Skin epidermis (tissue), 12 donors: ENCODE data around the gene MET.
"Not testable (repeated sequence)": the region's sequence is repeated elsewhere in the genome, so short reads cannot be mapped to it uniquely, and the experiment has no call there.

ENCODE experiments used
- H3K27ac ChIP-seq, 21 experiments: fragments of 200-600 bp; sonication (generic) in 11 of 21; one replicate each; pipeline ENCODE4 v1.5.0; 2020; ENCODE audit warnings: mild to moderate bottlenecking in 3 of 21, inconsistent platforms in 2 of 21, moderate library complexity in 2 of 21
- H3K4me3 ChIP-seq, 7 experiments: fragments of 200-600 bp; sonication (generic) in 2 of 7; one replicate each; pipeline ENCODE4 v1.5.0; 2020; ENCODE audit warnings: inconsistent platforms in 2 of 7, mild to moderate bottlenecking in 2 of 7, moderate library complexity in 1 of 7

The MET gene

DNA sequence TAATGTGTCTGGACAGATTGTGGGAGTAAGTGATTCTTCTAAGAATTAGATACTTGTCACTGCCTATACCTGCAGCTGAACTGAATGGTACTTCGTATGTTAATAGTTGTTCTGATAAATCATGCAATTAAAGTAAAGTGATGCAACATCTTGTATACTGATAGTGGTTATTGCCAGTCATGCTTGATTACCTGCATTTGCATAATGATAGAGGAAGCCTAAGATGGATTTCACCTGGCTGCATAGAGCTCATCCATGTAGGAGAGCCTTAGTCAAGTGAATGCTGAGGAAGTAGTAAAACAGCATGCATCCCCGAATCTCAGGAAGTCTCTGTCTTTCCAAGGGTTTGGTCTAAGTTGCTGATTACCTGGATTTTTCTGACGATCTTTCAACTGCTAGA is 126.2 kb downstream of the MET start:
- peak overlapping the region in 1 of 21 experiments; percentile 17 for H3K27ac ChIP-seq
- no peak overlapping the region for H3K4me3 ChIP-seq

GRCh38 chr7:116799916-116800315 is 127.9 kb downstream of the MET start:
- Histone ChIP-seq H3K27ac (no peak overlapping the region), H3K4me3 (no peak overlapping the region)

GRCh38 chr7:116800594-116800993 is 128.6 kb downstream of the MET start:
- H3K27ac ChIP-seq: no peak overlapping the region
- no peak overlapping the region for H3K4me3 ChIP-seq

GRCh38 chr7:116801092-116801710 is 129.2 kb downstream of the MET start:
- H3K4me3 ChIP-seq: no peak overlapping the region
- no peak overlapping the region for H3K27ac ChIP-seq

GRCh38 chr7:116802144-116802745 is 130.2 kb downstream of the MET start:
- Histone ChIP-seq H3K4me3 (no peak overlapping the region), H3K27ac (peak overlapping the region in 4 of 21 experiments; percentile 13 to 22 (median 20))

- Histone ChIP-seq H3K27ac (peak overlapping the region in 4 of 21 experiments; percentile 13 to 22 (median 20)), H3K4me3 (no peak overlapping the region)
Observed at GRCh38 chr7:116802746-116803152, 130.8 kb downstream of the MET start.

DNA sequence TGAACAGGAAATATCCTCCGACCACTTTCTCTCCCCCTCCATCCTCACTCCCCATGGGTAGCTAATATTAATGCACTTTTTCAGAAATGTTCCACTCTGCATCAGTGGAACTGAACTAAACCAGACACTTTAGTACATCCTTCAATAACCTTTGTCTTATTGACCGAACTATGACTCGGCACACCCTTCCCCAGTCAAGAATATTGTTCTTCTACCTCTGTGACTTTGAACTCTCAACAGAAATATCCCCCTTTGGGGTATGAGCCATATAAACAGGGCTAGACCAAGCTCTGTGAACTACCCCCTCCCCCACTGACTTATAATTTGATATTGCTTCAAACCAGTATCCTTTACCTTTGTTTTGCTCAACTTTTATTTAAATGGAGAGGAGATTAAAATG is 132.5 kb downstream of the MET start:
- H3K4me3 ChIP-seq: no peak overlapping the region
- no peak overlapping the region for H3K27ac ChIP-seq

GRCh38 chr7:116805100-116805544 is 133.1 kb downstream of the MET start:
- Histone ChIP-seq H3K4me3 (no peak overlapping the region), H3K27ac (no peak overlapping the region)

GRCh38 chr7:116806046-116806944 is 134.3 kb downstream of the MET start:
- H3K4me3 ChIP-seq: no peak overlapping the region
- no peak overlapping the region for H3K27ac ChIP-seq

DNA sequence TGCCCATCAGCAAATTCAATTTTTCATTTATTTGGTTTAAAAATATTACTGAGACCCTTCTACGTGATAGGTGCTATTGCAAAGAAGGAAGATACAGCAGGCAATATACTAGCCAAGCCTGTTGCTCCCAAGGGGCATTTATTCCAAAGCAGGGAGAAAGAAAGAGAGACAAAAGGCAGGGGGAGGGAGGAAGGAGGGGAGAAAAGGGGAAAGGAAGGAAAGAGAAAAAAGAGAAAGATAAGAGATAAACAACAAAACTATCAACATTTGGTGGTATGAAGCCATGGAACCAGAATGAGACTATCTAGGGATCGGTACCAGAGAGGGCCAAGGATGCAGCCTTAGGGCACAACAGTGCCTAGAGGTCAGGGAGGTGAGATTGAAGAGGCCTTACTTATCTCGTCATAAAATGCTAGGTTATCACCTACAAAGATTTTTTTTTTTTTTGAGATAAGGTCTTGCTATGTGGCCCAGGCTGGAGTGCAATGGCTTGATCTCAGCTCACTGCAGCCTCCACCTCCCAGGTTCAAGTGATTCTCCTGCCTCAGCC is 135.1 kb downstream of the MET start:
- Histone ChIP-seq H3K4me3 (no peak overlapping the region), H3K27ac (no peak overlapping the region)

- no peak overlapping the region for H3K27ac ChIP-seq
- no peak overlapping the region for H3K4me3 ChIP-seq
Observed at GRCh38 chr7:116809636-116810266, 137.8 kb downstream of the MET start.

DNA sequence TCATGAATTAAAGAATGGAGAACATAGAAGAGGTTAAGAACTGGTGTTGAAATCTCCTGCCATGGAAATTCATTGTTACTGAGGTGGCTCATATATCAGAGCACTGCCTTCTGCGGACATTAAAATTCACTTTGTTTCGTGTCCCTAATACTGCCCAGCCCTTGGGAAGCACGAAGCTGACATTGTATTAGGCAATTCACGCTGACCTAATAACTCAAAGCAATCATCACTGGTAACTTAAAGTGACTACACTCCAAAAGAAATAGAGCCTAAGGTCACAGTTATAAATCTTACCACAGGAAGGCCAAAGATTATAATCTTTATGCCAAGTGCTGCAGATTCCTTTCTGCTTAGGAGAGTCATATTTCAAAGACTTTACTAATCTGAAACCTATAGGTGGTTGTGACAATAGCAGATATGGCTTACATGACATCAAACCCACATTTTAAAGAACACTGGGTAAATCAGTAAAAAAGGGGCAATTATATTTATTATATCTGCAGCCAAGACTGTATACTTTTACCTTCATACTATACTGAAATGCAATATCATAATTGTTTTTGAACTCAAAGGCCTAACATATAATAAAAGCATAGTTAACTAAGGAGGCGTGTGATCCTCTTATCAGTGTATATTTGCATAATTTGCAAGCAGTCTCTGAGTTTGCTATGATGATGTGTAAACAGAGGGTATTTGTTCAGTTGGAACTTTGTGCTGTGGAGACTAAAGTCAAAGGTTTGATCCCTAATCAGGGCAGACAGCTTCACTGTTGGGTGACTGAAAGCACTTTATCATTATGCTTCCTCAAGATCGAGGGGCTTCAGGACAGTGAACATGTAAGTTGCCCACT is 138.5 kb downstream of the MET start:
- H3K4me3 ChIP-seq: no peak overlapping the region
- no peak overlapping the region for H3K27ac ChIP-seq

DNA sequence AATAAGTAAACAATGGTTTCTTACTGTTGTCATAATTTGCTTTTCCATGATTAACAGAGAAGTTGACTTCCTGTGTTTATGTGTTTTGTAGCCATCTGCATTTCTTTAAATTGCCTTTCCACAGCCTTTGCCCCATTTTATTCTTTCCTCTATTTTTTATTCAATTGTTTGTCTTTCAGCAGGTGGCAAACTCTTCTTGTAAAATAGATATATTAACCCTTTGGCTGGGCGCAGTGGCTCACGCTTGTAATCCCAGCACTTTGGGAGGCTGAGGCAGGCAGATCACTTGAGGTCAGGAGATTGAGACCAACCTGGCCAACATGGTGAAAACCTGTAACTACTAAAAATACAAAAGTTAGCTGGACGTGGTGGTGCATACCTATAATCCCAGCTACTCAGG is 139.8 kb downstream of the MET start:
- no peak overlapping the region for H3K4me3 ChIP-seq
- no peak overlapping the region for H3K27ac ChIP-seq

GRCh38 chr7:116812860-116813259 is 140.9 kb downstream of the MET start:
- no peak overlapping the region for H3K4me3 ChIP-seq
- H3K27ac ChIP-seq: no peak overlapping the region

DNA sequence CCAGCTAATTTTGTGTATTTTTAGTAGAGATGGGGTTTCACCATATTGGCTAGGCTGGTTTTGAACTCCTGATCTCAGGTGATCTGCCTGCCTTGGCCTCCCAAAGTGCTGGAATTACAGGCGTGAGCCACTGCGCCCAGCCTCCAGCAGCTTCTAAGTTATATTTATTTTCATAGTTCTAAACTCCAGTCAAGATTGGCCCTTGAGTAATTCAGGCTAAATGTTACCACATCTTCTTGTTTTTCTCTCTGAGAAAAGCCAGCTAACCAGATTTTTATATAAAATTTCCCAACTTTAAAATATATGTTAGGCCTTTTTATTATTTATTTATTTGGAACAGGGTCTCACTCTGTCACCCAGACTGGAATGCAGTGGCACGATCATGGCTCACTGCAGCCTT is 141.4 kb downstream of the MET start:
- not testable (repeated sequence) for H3K27ac ChIP-seq, H3K4me3 ChIP-seq

- no peak overlapping the region for H3K4me3 ChIP-seq
- no peak overlapping the region for H3K27ac ChIP-seq
Observed at GRCh38 chr7:116815041-116815440, 143.0 kb downstream of the MET start.

DNA sequence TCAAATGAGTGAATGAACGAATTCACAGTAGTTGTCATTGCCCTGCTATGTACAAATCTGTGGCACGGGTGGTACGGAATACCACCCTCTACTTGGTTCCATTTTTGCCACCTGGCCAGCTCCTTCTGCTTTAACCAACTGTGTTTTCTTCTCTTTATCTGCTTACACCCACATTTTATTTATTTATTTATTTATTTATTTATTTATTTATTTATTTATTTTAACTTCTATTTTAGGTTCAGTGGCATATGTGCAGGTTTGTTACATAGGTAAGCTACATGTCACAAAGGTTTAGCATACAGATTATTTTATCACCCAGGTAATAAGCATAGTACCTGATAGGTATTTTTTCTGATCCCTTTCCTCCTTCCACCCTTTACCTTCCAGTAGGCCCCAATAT is 148.2 kb downstream of the MET start:
- no peak overlapping the region for H3K27ac ChIP-seq

GRCh38 chr7:116821647-116822046 is 149.7 kb downstream of the MET start:
- H3K4me3 ChIP-seq, H3K27ac ChIP-seq: not testable (repeated sequence)

More for the DNA sequence above, 148.2 kb downstream of the MET start:
- H3K4me3 ChIP-seq: no peak overlapping the region

DNA sequence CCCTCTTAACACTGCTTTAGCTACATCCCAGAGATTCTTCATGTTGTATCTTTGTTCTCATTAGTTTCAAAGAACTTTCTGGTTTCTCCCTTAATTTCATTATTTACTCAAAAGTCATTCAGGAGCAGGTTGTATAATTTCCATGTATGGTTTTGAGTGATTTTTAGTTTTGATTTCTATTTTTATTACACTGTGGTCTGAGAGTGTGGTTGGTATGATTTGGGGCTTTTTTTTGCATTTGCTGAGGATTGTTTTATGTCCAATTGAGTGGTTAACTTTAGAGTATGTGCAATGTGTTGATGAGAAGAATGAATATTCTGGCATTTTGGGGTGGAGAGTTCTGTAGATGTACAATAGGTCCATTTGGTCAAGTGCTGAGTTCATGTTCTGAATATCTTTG is 152.5 kb downstream of the MET start:
- H3K27ac ChIP-seq: no peak overlapping the region

More for the DNA sequence above, 152.5 kb downstream of the MET start:
- H3K4me3 ChIP-seq: no peak overlapping the region
